NCI-H1694 (cell line): ENCODE results near the gene FES.

Source experiments
- DNase-seq: peaks from one replicate; lab custom pipeline; 2025; lab: John Stamatoyannopoulos, UW

The FES gene

DNA sequence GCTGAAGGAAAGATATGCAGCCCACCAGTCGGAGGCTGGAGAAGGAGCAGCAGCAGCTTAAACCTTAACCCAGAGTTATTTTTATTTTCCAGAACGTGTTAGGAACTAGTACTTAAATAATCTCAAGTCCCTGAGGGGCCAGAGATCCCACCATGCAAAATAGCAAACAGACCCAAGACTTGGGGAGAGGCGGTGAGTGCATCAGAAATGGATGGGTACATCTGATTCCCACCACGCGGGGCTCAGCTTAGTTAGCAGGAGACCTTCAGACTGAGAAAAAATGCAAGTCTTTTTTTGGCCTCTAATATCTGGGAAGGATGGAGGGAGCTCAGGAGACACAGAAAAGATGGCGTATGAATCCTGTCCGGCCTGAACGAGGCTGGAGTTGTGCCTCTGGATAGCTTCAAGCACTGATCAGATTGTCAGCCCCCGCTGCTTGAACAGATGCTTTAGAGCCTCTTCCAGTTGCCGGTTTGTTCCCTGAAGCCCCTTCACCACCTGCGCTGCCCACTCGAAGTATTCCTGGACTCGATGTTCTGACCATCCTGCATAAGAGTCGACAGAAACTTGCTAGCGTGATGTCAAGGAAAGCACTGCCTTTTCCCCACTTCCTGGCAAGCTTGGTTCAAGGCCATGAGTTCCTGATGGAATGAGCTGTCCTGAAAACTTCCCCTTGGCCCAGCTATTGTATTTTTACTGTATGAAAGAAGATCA lies 46.7 kb downstream of the FES start:
- no peak for DNase-seq

DNA sequence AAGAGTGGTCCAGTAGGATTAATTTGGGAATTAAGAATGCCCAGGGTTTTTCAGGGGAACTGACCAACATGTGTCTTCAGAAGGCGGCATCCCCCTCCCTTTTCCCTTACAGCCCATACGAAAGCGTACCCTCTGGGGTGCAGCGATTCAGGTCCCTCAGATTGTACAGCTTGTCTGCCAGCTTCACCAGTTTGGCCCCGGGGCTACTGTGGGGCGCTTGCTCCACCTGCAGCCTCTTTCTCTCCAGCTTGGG lies 47.2 kb downstream of the FES start:
- no peak for DNase-seq

DNA sequence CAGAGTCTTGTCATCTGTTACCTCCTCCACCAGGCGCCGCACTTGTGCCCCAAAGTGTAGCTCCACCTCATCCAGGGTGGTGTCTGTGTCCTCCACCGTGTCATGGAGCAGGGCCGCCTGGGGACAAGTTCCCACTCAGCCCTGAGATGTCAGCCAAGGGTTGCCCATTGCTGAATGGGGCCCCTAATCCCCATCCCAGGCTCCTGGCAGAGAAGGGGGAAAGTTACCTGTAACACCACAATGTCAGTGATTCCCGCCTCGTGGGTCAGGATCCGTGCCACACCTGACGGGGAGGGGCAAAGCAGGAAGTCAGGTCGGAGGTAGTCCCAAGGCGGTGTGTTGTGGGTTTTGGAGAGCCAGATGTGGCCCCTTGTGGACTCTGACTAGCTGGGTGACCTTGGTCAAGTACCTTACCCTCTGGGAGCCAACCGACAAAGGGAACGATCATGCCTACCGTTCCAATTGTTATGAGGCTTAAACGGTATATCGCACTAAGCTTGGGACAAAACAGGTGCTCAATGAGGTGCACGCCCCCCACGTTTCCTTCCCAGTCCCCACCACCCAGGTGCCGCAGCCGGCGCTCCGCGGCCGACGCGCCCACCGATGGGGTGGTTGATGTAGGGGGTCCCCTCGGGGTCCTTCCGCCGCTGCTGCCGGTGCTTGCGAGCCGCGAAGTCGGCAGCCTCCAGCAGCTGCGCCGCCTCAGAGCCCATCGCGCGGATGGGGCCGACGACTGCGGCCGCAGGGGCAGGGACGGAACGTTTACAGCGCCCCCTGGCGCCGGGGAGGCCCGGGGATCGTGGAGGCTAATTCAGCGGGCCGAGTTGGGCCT lies 47.7 kb downstream of the FES start, which contains the start of gene HDDC3:
HDDC3 (minus strand) TSS at position 722 of the 832 bp plus-strand sequence; CDS start at position 713, 9 bp downstream.
- peak; percentile 63 for DNase-seq

DNA sequence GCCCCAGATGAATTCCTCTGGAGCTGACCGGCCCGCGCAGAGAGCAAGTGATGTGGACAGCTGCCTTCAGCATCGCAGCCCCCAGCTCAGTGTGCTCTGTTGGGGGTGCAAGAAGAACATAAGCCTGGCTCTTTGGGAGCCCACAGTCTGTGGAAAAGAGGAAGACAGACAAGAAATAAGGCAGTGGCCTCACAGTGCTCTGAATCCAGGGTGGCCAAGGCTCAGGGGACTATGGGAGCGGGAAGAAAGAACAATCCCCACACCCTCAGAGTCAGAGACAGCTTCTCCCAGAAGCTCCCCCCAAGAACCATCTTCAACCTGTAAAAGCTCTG lies 48.3 kb downstream of the FES start:
- no peak for DNase-seq

DNA sequence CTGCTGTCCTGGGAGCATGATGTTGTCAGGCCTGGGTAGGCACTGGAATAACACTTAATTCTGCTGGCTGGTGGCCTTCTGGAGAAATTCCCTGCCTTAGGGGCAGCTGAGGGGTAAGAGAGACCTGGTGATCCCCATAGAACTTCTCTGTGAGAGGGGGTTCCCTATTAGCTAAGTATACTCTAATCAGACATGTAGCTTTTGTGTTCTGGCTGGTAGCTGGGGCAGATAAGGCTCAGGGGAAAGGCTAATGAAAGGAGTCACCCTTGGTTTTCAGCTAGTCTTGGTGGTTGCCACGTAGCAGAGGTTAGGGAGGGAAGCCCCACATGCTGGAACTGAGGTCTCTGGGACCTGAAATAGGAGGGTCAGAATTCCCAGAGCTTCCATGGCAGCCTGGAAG lies 49.0 kb downstream of the FES start:
- no peak for DNase-seq

DNA sequence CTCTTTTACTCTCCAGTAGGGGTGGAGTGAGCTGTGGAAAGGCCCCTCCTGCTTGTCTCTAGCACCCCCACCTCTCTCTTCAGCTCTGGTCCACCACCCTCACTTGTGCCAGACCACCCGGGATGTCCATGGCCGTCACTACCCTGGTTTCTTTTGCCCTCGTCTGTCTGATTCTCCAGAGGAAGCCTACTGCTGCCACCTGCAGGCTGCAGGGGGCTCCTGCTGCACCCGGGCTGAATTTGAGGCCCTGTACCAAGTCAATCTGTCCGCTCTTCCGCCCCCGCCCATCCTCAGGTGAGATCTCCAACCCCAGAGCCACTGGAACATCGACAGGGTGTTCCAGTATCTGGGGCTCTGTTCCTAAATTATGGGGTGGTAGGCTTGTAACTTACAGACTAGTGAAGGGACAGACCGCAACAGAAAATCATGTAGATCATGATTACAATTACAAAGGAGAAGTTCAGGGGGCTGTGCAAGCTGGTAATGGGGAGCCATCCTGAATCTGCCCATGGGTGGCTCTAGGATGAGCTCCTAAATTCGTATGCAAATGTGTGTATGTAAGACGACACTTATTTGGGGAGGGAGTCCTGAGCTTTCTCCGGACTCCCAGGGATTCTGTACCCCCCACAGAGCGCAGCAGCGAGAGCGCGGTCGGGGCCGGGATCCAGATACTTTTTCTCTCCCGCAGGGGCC lies 50.1 kb downstream of the FES start:
- DNase-seq: peak; percentile 53

DNA sequence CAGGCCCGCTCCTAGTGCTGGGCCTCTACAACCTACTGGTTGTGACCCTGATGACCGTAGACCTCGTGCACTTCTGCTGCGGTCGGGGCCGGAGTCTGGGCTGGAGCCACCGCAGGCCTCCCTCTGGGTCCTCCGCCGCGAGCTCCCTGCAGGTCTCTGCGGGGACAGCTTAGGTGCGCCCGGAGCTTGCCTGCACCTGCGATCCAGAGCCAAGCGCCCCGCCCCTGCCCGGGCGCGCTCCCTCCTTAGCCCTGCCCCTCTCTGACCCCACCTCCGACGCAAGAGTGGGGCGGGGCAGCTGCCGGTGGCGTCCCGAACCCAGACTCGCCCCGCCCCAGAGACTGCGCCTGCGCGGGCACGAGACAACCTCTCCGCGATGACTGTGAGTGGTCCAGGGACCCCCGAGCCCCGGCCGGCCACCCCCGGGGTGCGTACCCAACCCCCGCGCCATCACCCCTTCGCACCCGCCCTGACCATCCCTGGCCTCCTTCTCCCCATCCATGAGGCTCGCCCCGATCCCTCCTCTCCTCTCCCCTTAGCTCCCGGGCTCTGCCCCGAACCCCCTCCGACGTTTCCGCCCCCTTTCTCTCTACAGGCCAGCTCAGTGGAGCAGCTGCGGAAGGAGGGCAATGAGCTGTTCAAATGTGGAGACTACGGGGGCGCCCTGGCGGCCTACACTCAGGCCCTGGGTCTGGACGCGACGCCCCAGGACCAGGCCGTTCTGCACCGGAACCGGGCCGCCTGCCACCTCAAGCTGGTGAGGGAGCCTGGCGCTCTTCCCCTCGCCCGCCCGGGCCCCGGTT lies 50.8 kb downstream of the FES start, which contains the start of gene UNC45A:
UNC45A (plus strand) TSS at position 337 of the 803 bp plus-strand sequence; CDS start at position 377, 40 bp downstream.
- DNase-seq: peak; percentile 64

DNA sequence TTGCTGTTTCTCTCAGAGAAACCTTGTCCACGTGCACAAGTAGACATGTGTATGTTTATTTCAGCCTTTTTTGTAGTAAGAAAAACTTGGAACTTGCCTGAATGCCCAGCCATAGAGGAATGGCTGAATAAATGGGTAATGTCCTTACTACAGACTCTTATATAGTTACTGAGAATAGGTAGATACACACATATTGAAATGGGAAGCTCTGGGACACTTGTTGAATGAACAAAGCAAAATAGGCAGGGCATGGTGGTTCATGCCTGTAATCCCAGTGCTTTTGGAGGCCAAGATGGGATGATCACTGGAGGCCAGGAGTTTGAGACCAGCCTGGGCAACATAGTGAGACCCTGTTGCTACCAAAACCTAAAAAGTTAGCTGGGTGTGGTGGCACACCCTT lies 52.5 kb downstream of the FES start:
- DNase-seq: no peak

DNA sequence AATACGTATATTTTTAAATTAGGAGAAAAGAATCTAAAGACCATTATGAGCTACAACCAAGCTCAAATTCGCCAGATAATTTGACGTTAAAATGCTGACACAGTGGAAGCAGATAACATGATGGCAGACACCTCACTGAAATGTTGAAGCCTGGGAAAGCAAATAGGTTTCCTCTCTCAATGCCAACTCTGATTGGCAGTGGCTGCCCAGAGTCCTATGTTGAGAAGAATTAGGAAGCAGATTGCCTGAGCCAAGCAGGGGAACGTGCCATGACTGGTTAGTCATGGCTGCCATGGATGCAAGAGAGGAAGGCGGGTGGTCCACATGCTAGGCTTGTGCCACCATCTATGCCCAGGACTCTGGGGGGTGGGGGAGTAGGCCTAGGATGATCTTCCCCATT lies 54.0 kb downstream of the FES start:
- DNase-seq: no peak

DNA sequence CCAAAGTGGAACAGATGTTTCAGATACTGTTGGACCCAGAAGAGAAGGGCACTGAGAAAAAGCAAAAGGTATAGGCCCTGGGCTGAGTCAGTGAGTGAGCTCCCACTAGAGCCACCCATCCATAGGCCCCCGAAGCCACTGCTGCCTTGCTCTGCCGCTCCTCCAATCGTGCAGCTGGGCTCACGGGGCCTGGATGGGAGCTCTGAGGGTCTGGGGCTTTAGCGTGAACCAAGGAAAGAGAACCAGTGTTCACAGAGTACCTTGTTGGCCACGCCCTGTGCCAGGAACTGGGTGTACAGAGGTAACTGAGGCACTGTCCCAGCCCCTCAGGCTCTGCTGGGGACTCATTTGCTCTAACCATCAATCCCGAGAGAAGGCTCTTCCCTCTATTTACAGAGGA lies 55.5 kb downstream of the FES start:
- no peak for DNase-seq

DNA sequence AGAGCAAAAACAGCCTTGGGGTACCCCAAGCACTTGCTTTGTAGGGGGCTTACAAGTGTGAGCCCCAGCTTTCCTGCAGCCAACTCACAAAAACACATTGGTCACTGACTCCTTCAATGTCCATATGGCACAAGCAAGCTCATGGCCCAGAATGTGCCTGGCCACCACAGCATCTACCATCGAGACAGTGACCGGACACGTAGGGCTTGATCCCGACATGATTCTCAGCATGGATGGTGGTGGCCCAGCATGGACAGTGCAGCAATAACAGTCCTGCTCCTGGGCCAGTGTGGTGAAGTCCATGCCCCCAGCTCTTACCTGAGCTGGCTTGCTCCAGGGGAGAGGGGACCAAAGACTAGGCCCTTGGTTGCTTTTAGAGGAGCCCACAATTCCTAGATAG lies 56.7 kb downstream of the FES start:
- no peak for DNase-seq

DNA sequence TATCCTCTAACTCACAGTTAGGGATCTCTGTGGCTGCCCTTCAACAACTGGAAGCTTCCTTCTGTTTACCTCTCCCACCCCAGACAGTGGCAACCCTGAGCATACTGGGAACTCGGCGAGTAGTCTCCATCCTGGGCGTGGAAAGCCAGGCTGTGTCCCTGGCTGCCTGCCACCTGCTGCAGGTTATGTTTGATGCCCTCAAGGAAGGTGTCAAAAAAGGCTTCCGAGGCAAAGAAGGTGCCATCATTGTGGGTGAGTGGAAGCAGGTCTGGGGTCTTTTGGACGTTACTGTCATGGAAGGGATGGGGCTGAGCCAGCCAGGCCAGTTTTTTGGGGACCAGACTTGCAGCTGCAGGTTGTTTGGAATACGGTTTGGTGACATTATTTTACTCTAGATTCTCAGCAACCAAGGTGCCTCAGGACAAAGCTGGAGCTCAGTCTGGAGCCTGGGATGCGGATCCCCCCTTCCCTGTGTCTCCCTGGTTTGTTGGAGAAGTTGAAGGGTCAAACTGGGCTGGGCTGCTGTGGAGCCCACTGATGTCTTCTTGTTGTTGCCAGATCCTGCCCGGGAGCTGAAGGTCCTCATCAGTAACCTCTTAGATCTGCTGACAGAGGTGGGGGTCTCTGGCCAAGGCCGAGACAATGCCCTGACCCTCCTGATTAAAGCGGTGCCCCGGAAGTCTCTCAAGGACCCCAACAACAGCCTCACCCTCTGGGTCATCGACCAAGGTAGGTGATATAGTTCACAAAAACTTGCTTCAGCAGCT lies 58.2 kb downstream of the FES start:
- no peak for DNase-seq

DNA sequence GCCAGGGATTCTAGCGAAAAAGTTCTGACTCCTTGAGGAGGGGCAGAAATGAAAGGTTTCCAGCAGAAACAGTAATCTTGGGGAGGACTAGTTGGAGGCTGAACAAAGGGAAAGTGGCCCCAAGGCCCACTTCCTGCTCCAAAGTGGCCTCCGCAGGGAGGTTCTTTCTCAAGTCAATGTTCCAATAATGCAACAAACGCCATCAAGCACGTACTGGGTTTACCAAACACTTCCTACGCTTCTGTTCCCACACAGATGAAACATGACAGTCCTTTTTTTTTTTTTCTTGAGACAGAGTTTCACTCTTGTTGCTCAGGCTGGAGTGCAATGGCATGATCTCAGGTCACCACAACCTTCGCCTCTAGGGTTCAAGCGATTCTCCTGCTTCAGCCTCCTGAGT lies 60.8 kb downstream of the FES start:
- DNase-seq: no peak
